CD4-positive, alpha-beta T cell treated with Interleukin-4 for 1 hour (primary cell): ENCODE data around the gene SPCS1.
"Not testable (repeated sequence)": the region's sequence is repeated elsewhere in the genome, so short reads cannot be mapped to it uniquely, and the experiment has no call there.

ENCODE experiments used
- DNase-seq, 2 donors: peaks; one replicate each; pipeline ENCODE4 v3.0.0-alpha.2; 2020 to 2022

The SPCS1 gene

GRCh38 chr3:52705688-52706686 lies at the start of gene SPCS1, which contains the start of gene GLT8D1:
TSS of gene SPCS1 (plus strand) at chr3:52706106. CDS start at chr3:52706247, 141 bp downstream.
TSS of gene GLT8D1 (minus strand) at chr3:52705791. CDS start at chr3:52700460, 5,331 bp downstream.
- peak; percentile 84 to 86 for DNase-seq

- DNase-seq, result no peak
These were observed 45.9 kb upstream of the SPCS1 start for GRCh38 chr3:52660046-52660445.

GRCh38 chr3:52663098-52663497 lies 42.8 kb upstream of the SPCS1 start:
- no peak for DNase-seq

- DNase-seq, result peak; percentile 26 to 39
These were observed 35.0 kb upstream of the SPCS1 start for GRCh38 chr3:52670621-52671521.

GRCh38 chr3:52671676-52672075 lies 34.2 kb upstream of the SPCS1 start:
- no peak for DNase-seq

- DNase-seq, result not testable (repeated sequence)
These were observed 29.7 kb upstream of the SPCS1 start for GRCh38 chr3:52676201-52676600.

- no peak for DNase-seq
These were observed 27.4 kb upstream of the SPCS1 start for GRCh38 chr3:52678265-52679198.

GRCh38 chr3:52679199-52679538 lies 26.7 kb upstream of the SPCS1 start:
- DNase-seq, result no peak

GRCh38 chr3:52679811-52680210 lies 26.1 kb upstream of the SPCS1 start:
- no peak for DNase-seq

- no peak for DNase-seq
These were observed 24.3 kb upstream of the SPCS1 start for GRCh38 chr3:52681596-52681995.

GRCh38 chr3:52682016-52682415 lies 23.9 kb upstream of the SPCS1 start:
- no peak for DNase-seq

GRCh38 chr3:52683611-52684010 lies 22.3 kb upstream of the SPCS1 start:
- DNase-seq, result no peak

- DNase-seq, result no peak
These were observed 21.7 kb upstream of the SPCS1 start for GRCh38 chr3:52684184-52684583.

GRCh38 chr3:52685285-52685708 lies 20.6 kb upstream of the SPCS1 start:
- peak; percentile 83 to 87 for DNase-seq

GRCh38 chr3:52685709-52686691 lies 19.9 kb upstream of the SPCS1 start, which contains the start of the genes GNL3 and PBRM1:
TSS of gene GNL3 (plus strand) at chr3:52686032. CDS start at chr3:52686093, 61 bp downstream.
TSS of gene PBRM1 (minus strand) at chr3:52685913.
- peak; percentile 94 for DNase-seq

GRCh38 chr3:52688266-52688665 lies 17.6 kb upstream of the SPCS1 start:
- no peak for DNase-seq

- DNase-seq, result no peak
These were observed 16.8 kb upstream of the SPCS1 start for GRCh38 chr3:52689151-52689550.

- no peak for DNase-seq
These were observed 15.3 kb upstream of the SPCS1 start for GRCh38 chr3:52690560-52690959.

GRCh38 chr3:52693071-52693470 lies 12.8 kb upstream of the SPCS1 start:
- no peak for DNase-seq

GRCh38 chr3:52694528-52695189 lies 11.2 kb upstream of the SPCS1 start:
- no peak for DNase-seq
